ENCODE results near the gene C9orf57. TPM values are rescaled to one million over a fixed set of nuclear protein-coding genes. Genes with fewer than 3 reads are reported as not detected.

The C9orf57 gene
- total RNA-seq, 1 experiment from 2014 or later = not detected

- TF ChIP-seq CTCF (IDR thresholded peaks at IDR 0.05; ENCODE audit: insufficient read depth in 1 of 2, low read depth in 1 of 2, low read length in 1 of 2, severe bottlenecking in 1 of 2, unreplicated experiment in 1 of 2) = no peak
- H3K27ac Mint-ChIP-seq (ENCODE audit: unreplicated experiment) = no peak overlapping the region
- no peaks in the 10 kb centered on the region for H3K36me3 Mint-ChIP-seq (ENCODE audit: insufficient read depth, unreplicated experiment)
- no peaks in the 10 kb centered on the region for H3K9me3 Mint-ChIP-seq (ENCODE audit: unreplicated experiment)
- intact Hi-C loops (cut with micrococcal nuclease; ENCODE audit: unreplicated experiment) = no loop called here
- no peaks in the 10 kb centered on the region for H3K27me3 Mint-ChIP-seq (ENCODE audit: insufficient read depth, unreplicated experiment)
- no peaks in the 10 kb centered on the region for H3K36me3 ChIP-seq (ENCODE audit: control insufficient read depth, insufficient read depth, low read length)
- no TSS peak for BruUV-seq (replicated peaks)
- ChIA-PET POLR2A (no interaction called here), CTCF (no interaction called here)
- H3K4me3 ChIP-seq (ENCODE audit: low read depth, low read length) = no peak overlapping the region
- H3K4me1 ChIP-seq = no peaks in the 10 kb centered on the region
- no peak for DNase-seq
- no peak overlapping the region for H3K4me3 Mint-ChIP-seq (ENCODE audit: unreplicated experiment)
- H3K4me1 Mint-ChIP-seq (ENCODE audit: low read depth, unreplicated experiment) = no peaks in the 10 kb centered on the region
- no peaks in the 10 kb centered on the region for H3K9me3 ChIP-seq
- no peaks in the 10 kb centered on the region for H3K27me3 ChIP-seq (replicated peaks; ENCODE audit: control insufficient read depth, insufficient read depth, low read length)
These were observed 16.3 kb downstream of the C9orf57 start for GRCh38 chr9:72044095-72044494.

- Histone ChIP-seq H3K36me3 (ENCODE audit: control insufficient read depth, insufficient read depth, low read length) (no peaks in the 10 kb centered on the region), H3K4me3 (ENCODE audit: low read depth, low read length) (no peak overlapping the region), H3K4me1 (no peaks in the 10 kb centered on the region), H3K9me3 (no peaks in the 10 kb centered on the region), H3K27me3 (replicated peaks; ENCODE audit: control insufficient read depth, insufficient read depth, low read length) (no peaks in the 10 kb centered on the region)
- no peaks in the 10 kb centered on the region for H3K4me1 Mint-ChIP-seq (ENCODE audit: low read depth, unreplicated experiment)
- DNase-seq = no peak
- intact Hi-C loops (cut with micrococcal nuclease; ENCODE audit: unreplicated experiment) = no loop called here
- no peaks in the 10 kb centered on the region for H3K9me3 Mint-ChIP-seq (ENCODE audit: unreplicated experiment)
- ChIA-PET POLR2A (no interaction called here), CTCF (no interaction called here)
- no peak overlapping the region for H3K4me3 Mint-ChIP-seq (ENCODE audit: unreplicated experiment)
- H3K27ac Mint-ChIP-seq (ENCODE audit: unreplicated experiment) = no peak overlapping the region
- no TSS peak for BruUV-seq (replicated peaks)
- H3K36me3 Mint-ChIP-seq (ENCODE audit: insufficient read depth, unreplicated experiment) = no peaks in the 10 kb centered on the region
- H3K27me3 Mint-ChIP-seq (ENCODE audit: insufficient read depth, unreplicated experiment) = no peaks in the 10 kb centered on the region
- no peak for TF ChIP-seq CTCF (IDR thresholded peaks at IDR 0.05; ENCODE audit: insufficient read depth in 1 of 2, low read depth in 1 of 2, low read length in 1 of 2, severe bottlenecking in 1 of 2, unreplicated experiment in 1 of 2)
These were observed 16.8 kb downstream of the C9orf57 start for GRCh38 chr9:72043576-72043975.

- Histone ChIP-seq H3K36me3 (ENCODE audit: control insufficient read depth, insufficient read depth, low read length) (no peaks in the 10 kb centered on the region), H3K27me3 (replicated peaks; ENCODE audit: control insufficient read depth, insufficient read depth, low read length) (no peaks in the 10 kb centered on the region), H3K4me1 (no peaks in the 10 kb centered on the region), H3K9me3 (no peaks in the 10 kb centered on the region), H3K4me3 (ENCODE audit: low read depth, low read length) (no peak overlapping the region)
- ChIA-PET CTCF (no interaction called here), POLR2A (no interaction called here)
- no peaks in the 10 kb centered on the region for H3K27me3 Mint-ChIP-seq (ENCODE audit: insufficient read depth, unreplicated experiment)
- BruUV-seq (replicated peaks) = no TSS peak
- no peaks in the 10 kb centered on the region for H3K4me1 Mint-ChIP-seq (ENCODE audit: low read depth, unreplicated experiment)
- intact Hi-C loops (cut with micrococcal nuclease; ENCODE audit: unreplicated experiment) = no loop called here
- TF ChIP-seq CTCF (IDR thresholded peaks at IDR 0.05; ENCODE audit: insufficient read depth in 1 of 2, low read depth in 1 of 2, low read length in 1 of 2, severe bottlenecking in 1 of 2, unreplicated experiment in 1 of 2) = no peak
- H3K4me3 Mint-ChIP-seq (ENCODE audit: unreplicated experiment) = no peak overlapping the region
- no peak for DNase-seq
- no peak overlapping the region for H3K27ac Mint-ChIP-seq (ENCODE audit: unreplicated experiment)
- no peaks in the 10 kb centered on the region for H3K9me3 Mint-ChIP-seq (ENCODE audit: unreplicated experiment)
- no peaks in the 10 kb centered on the region for H3K36me3 Mint-ChIP-seq (ENCODE audit: insufficient read depth, unreplicated experiment)
These were observed 17.5 kb downstream of the C9orf57 start for GRCh38 chr9:72042928-72043327.
